NCI-H82 treated with DMSO at 0.1 percent for 48 hours (cell line): Measurements from ENCODE around the gene RASGRF2.
"Not testable (repeated sequence)": the region's sequence is repeated elsewhere in the genome, so short reads cannot be mapped to it uniquely, and the experiment has no call there.

Source experiments
- DNase-seq: peaks from one replicate; lab custom pipeline; 2025; ENCODE audit not compliant: unreplicated experiment; lab: John Stamatoyannopoulos, UW

The RASGRF2 gene

GRCh38 chr5:81233080-81233634 lies 273.0 kb downstream of the RASGRF2 start, which contains the start of gene CKMT2:
Gene CKMT2, plus strand, starts transcription at chr5:81233322. Its CDS starts 17,811 bp downstream, at chr5:81251133.
- DNase-seq = no peak

- no peak for DNase-seq
Observed at GRCh38 chr5:81234299-81234698, 274.1 kb downstream of the RASGRF2 start.

GRCh38 chr5:81234801-81235200 lies 274.6 kb downstream of the RASGRF2 start:
- DNase-seq = no peak

GRCh38 chr5:81235287-81236072 lies 275.3 kb downstream of the RASGRF2 start:
- DNase-seq = no peak

- no peak for DNase-seq
Observed at GRCh38 chr5:81238460-81238859, 278.3 kb downstream of the RASGRF2 start.

- DNase-seq = no peak
Observed at GRCh38 chr5:81239613-81240012, 279.4 kb downstream of the RASGRF2 start.

GRCh38 chr5:81241001-81241400 lies 280.8 kb downstream of the RASGRF2 start:
- no peak for DNase-seq

- no peak for DNase-seq
Observed at GRCh38 chr5:81241961-81242648, 281.9 kb downstream of the RASGRF2 start.

GRCh38 chr5:81242906-81243436 lies 282.8 kb downstream of the RASGRF2 start:
- no peak for DNase-seq

- no peak for DNase-seq
Observed at GRCh38 chr5:81244451-81244850, 284.3 kb downstream of the RASGRF2 start.

GRCh38 chr5:81245871-81246235 lies 285.7 kb downstream of the RASGRF2 start:
- DNase-seq = no peak

GRCh38 chr5:81246697-81247096 lies 286.5 kb downstream of the RASGRF2 start:
- no peak for DNase-seq

- DNase-seq = no peak
Observed at GRCh38 chr5:81247441-81247972, 287.3 kb downstream of the RASGRF2 start.

GRCh38 chr5:81249240-81249639 lies 289.1 kb downstream of the RASGRF2 start:
- DNase-seq = no peak

GRCh38 chr5:81250004-81250403 lies 289.8 kb downstream of the RASGRF2 start:
- no peak for DNase-seq

- DNase-seq = no peak
Observed at GRCh38 chr5:81251922-81252321, 291.8 kb downstream of the RASGRF2 start.

GRCh38 chr5:81252904-81253303 lies 292.7 kb downstream of the RASGRF2 start:
- no peak for DNase-seq

GRCh38 chr5:81253875-81254274 lies 293.7 kb downstream of the RASGRF2 start:
- DNase-seq = no peak

GRCh38 chr5:81254886-81255559 lies 294.9 kb downstream of the RASGRF2 start:
- no peak for DNase-seq

- no peak for DNase-seq
Observed at GRCh38 chr5:81256766-81257165, 296.6 kb downstream of the RASGRF2 start.

GRCh38 chr5:81262796-81263195 lies 302.6 kb downstream of the RASGRF2 start:
- DNase-seq = not testable (repeated sequence)
